K562 (cell line): ENCODE data around the gene C22orf42. TPM values are rescaled to one million over a fixed set of nuclear protein-coding genes. Genes with fewer than 3 reads are reported as not detected.

Source experiments
- ATAC-seq: fragments of 200-7000 bp; cut with Tn5 transposase; 3 replicates; pipeline ENCODE4 v1.9.1; 2020; ENCODE audit warnings: moderate library complexity
- BruUV-seq: library from RNA; stranded (reverse); fragments of 400-500 nt; replicated peaks from 2 replicates; lab custom pipeline; 2021; lab: Mats Ljungman, UMichigan
- CTCF ChIA-PET: fragments of 300-600 bp; formaldehyde crosslinking; extraction: SDS; loops from one replicate; lab custom pipeline; 2021; ENCODE audit warnings: low intra/inter-chr PET ratio; lab: Yijun Ruan, JAX
- POLR2A ChIA-PET: fragments of 300-600, 350-650 bp; sonication (Branson Sonifier 250); formaldehyde crosslinking; extraction: SDS; loops from one replicate; lab custom pipeline; 2021; ENCODE audit warnings: antibody characterized with exemption, inconsistent platforms; lab: Yijun Ruan, JAX
- DNase-seq, 4 experiments: peaks; one replicate each; pipeline versions ENCODE4 v3.0.0 to v3.0.0-alpha.2; 2011 to 2018; ENCODE audit warnings: low spot score in 3 of 4, mixed read lengths in 3 of 4; ENCODE audit errors: extremely low read depth in 1 of 4
- FAIRE-seq: peaks from 2 replicates; lab custom pipeline; 2011; peaks lifted over from hg19 to GRCh38; lab: Jason Lieb, UNC
- H2AFZ ChIP-seq: 2 replicates; pipeline ENCODE4 v1.6.0; 2011; ENCODE audit warnings: low read depth, low read length, control low read depth, inconsistent platforms
- H3K27ac ChIP-seq: fragments of 200-600 bp; 3 replicates; pipeline ENCODE4 v1.8.0; 2011; ENCODE audit warnings: low read depth, mild to moderate bottlenecking, control low read depth, inconsistent platforms, low read length, moderate library complexity, mixed read lengths; ENCODE audit errors: extremely low read depth
- H3K27me3 ChIP-seq, 2 experiments: fragments of 300-600 bp in 1 of 2; 2 replicates in 1 of 2; 3 replicates in 1 of 2; pipeline versions ENCODE4 v1.6.0 to v1.8.0; 2011; ENCODE audit warnings: inconsistent platforms in 2 of 2, low read length in 2 of 2, mild to moderate bottlenecking in 1 of 2, mixed read lengths in 1 of 2, moderate library complexity in 1 of 2; ENCODE audit not compliant: control insufficient read depth in 2 of 2, insufficient read depth in 2 of 2
- H3K36me3 ChIP-seq: fragments of 300-600 bp; 3 replicates; pipeline ENCODE4 v1.8.0; 2011; ENCODE audit warnings: mild to moderate bottlenecking, low read length, inconsistent platforms; ENCODE audit not compliant: control insufficient read depth, insufficient read depth
- H3K4me1 ChIP-seq, 2 experiments: fragments of 200-600 bp in 1 of 2; replicated peaks in 1 of 2; 2 replicates in 1 of 2; 3 replicates in 1 of 2; pipeline versions ENCODE4 v1.5.1 to v1.8.0; 2011; ENCODE audit warnings: inconsistent platforms in 2 of 2, low read length in 2 of 2, mild to moderate bottlenecking in 1 of 2, mixed read lengths in 1 of 2, moderate library complexity in 1 of 2; ENCODE audit not compliant: control insufficient read depth in 2 of 2, insufficient read depth in 2 of 2
- H3K4me2 ChIP-seq: 2 replicates; pipeline ENCODE4 v1.6.1; 2011; ENCODE audit warnings: low read length, control low read depth, inconsistent platforms, mixed read lengths; ENCODE audit not compliant: insufficient read depth
- H3K4me3 ChIP-seq: fragments of 200-600 bp; sonication (generic), shearing (Covaris generic); 2 replicates; pipeline ENCODE4 v1.5.1; 2016; ENCODE audit warnings: control low read depth, inconsistent platforms
- H3K79me2 ChIP-seq: fragments of 200-600 bp; 3 replicates; pipeline ENCODE4 v1.8.0; 2011; ENCODE audit warnings: low read length, inconsistent platforms; ENCODE audit not compliant: control insufficient read depth, insufficient read depth
- H3K9ac ChIP-seq, 2 experiments: 2 replicates each; pipeline versions ENCODE4 v1.6.0 to v1.6.1; 2011; ENCODE audit warnings: low read depth in 2 of 2, low read length in 2 of 2, control low read depth in 1 of 2, inconsistent platforms in 1 of 2, mild to moderate bottlenecking in 1 of 2, mixed read lengths in 1 of 2; ENCODE audit not compliant: insufficient read depth in 1 of 2
- H3K9me1 ChIP-seq: one replicate; pipeline ENCODE4 v1.6.0; 2011; ENCODE audit warnings: inconsistent platforms, mild to moderate bottlenecking, low read length, moderate library complexity; ENCODE audit not compliant: control insufficient read depth, insufficient read depth
- H3K9me3 ChIP-seq: replicated peaks from 2 replicates; pipeline ENCODE4 v1.5.1; 2011; ENCODE audit warnings: low read depth, low read length, inconsistent platforms; ENCODE audit not compliant: control insufficient read depth, insufficient read depth
- H4K20me1 ChIP-seq: replicated peaks from 2 replicates; pipeline ENCODE4 v1.6.1; 2011; ENCODE audit warnings: low read length, inconsistent platforms, mixed read lengths; ENCODE audit not compliant: control insufficient read depth, insufficient read depth
- ARNT ChIP-seq, 2 experiments: fragments of 450-650 bp; IDR thresholded peaks; 2 replicates each; pipeline ENCODE4 v1.6.1; 2016; ENCODE audit warnings: mild to moderate bottlenecking in 1 of 2
- CHCHD3 ChIP-seq: fragments of 250-450 bp; sonication (Bioruptor Pico); IDR thresholded peaks from 2 replicates; pipeline ENCODE4 v2.1.2; 2022; ENCODE audit warnings: mild to moderate bottlenecking
- CSDE1 ChIP-seq, 2 experiments: fragments of 450-650 bp; IDR thresholded peaks; 2 replicates each; pipeline ENCODE4 v1.6.1; 2016; ENCODE audit warnings: mild to moderate bottlenecking in 1 of 2
- EZH2 ChIP-seq: IDR thresholded peaks from 2 replicates; pipeline ENCODE4 v1.6.1; 2012; ENCODE audit warnings: low read depth, mild to moderate bottlenecking, inconsistent platforms, low read length, borderline replicate concordance
- HSF4 ChIP-seq: fragments of 250-450 bp; sonication (Bioruptor Pico); IDR thresholded peaks from 2 replicates; pipeline ENCODE4 v2.1.2; 2022; ENCODE audit warnings: mild to moderate bottlenecking, moderate library complexity, borderline replicate concordance
- PHTF2 ChIP-seq: fragments of 250-450 bp; sonication (Bioruptor Pico); IDR thresholded peaks from 2 replicates; pipeline ENCODE4 v1.5.0; 2021; ENCODE audit warnings: mild to moderate bottlenecking
- RB1 ChIP-seq: fragments of 450-650 bp; IDR thresholded peaks from 2 replicates; pipeline ENCODE4 v1.6.1; 2017; ENCODE audit warnings: low read depth, mild to moderate bottlenecking
- SMAD2 ChIP-seq: fragments of 150-350 bp; IDR thresholded peaks from 2 replicates; pipeline ENCODE4 v1.6.1; 2014; ENCODE audit warnings: low read depth, mild to moderate bottlenecking, low read length
- SMARCA5 ChIP-seq: fragments of 450-650 bp; IDR thresholded peaks from 2 replicates; pipeline ENCODE4 v1.6.1; 2016
- TCF7L2 ChIP-seq: fragments of 150-350 bp; IDR thresholded peaks from 2 replicates; pipeline ENCODE4 v1.6.1; 2016; ENCODE audit warnings: low read depth, mild to moderate bottlenecking, low read length, moderate library complexity
- ZNF134 ChIP-seq: fragments of 250-450 bp; sonication (Bioruptor Pico); conservative IDR thresholded peaks from 2 replicates; pipeline ENCODE4 v1.4.0; 2020
- ZNF24 ChIP-seq: fragments of 450-650 bp; IDR thresholded peaks from 2 replicates; pipeline ENCODE4 v1.6.1; 2016
- ZNF3 ChIP-seq: fragments of 250-450 bp; sonication (Bioruptor Pico); IDR thresholded peaks from 2 replicates; pipeline ENCODE4 v1.5.0; 2021; ENCODE audit warnings: mild to moderate bottlenecking, moderate library complexity
- WGBS: fragments of 100-300 bp; shearing (Covaris generic); methylation state at CpG from one replicate; pipeline ENCODE4 v1.1.6; 2016; ENCODE audit warnings: low coverage, mixed read lengths; ENCODE audit not compliant: insufficient coverage; ENCODE audit errors: missing lambda C conversion rate; 5-methylcytosine and 5-hydroxymethylcytosine counted together
- in situ Hi-C: fragments of 300-500 bp; cut with MboI; formaldehyde crosslinking; loops from 4 replicates; pipeline ENCODE4 v1.15.0; 2018; ENCODE audit warnings: inconsistent platforms, mixed read lengths
- intact Hi-C: fragments of 100-400 bp; cut with micrococcal nuclease; formaldehyde crosslinking; loops from 2 replicates; pipeline ENCODE4 v1.14.2; 2022
- polyA plus RNA-seq, 8 experiments: library from polyadenylated mRNA; depleted of rRNA in 4 of 8; stranded (reverse) in 5 of 8; unstranded in 3 of 8; fragments of >200 nt; fragmentation: Nextera tagmentation in 2 of 8; fragmentation: Illumina TruSeq in 1 of 8; extraction: Ambion mirVana in 2 of 8; extraction: Trizol in 1 of 8; gene quantifications; 2 replicates each; pipeline versions ENCODE4 v1.2.1 to v1.2.3, GENCODE V29; 2011 to 2014; ENCODE audit warnings: inconsistent platforms in 1 of 8, missing spikeins in 1 of 8
- total RNA-seq, 7 experiments: library from RNA; depleted of rRNA in 6 of 7; stranded (reverse); fragments of >200 nt in 6 of 7; fragmentation: Illumina TruSeq in 2 of 7; extraction: Trizol in 2 of 7; gene quantifications; 2 replicates each; pipeline versions ENCODE4 v1.2.1 to v1.2.3, GENCODE V29; 2011 to 2021; ENCODE audit warnings: low replicate concordance in 1 of 7
- TF ChIP-seq, protein P1 (sequence below): sonication (generic); formaldehyde crosslinking; IDR thresholded peaks from 2 replicates; pipeline ENCODE4 v1.8.0; 2022; ENCODE audit warnings: mild to moderate bottlenecking, low read depth, missing genetic modification reagents
- TF ChIP-seq, protein P2 (sequence below), 2 experiments: fragments of 250-450 bp in 1 of 2; fragments of 450-650 bp in 1 of 2; sonication (Bioruptor Pico) in 1 of 2; IDR thresholded peaks; 2 replicates each; pipeline versions ENCODE4 v1.6.1 to v1.8.0; 2016 to 2021; ENCODE audit warnings: mild to moderate bottlenecking in 2 of 2, moderate library complexity in 2 of 2, missing compliant biosample characterization in 1 of 2, missing genetic modification characterization in 1 of 2
- TF ChIP-seq, protein P3 (sequence below): fragments of 250-450 bp; sonication (Bioruptor Pico); IDR thresholded peaks from 2 replicates; pipeline ENCODE4 v1.5.0; 2021; ENCODE audit warnings: mild to moderate bottlenecking, borderline replicate concordance

C22orf42 gene
- total and polyA plus RNA-seq, 9 of the 15 experiments (the other 6 are each of a cell fraction or from before 2014, with no cell fraction given): not detected

DNA sequence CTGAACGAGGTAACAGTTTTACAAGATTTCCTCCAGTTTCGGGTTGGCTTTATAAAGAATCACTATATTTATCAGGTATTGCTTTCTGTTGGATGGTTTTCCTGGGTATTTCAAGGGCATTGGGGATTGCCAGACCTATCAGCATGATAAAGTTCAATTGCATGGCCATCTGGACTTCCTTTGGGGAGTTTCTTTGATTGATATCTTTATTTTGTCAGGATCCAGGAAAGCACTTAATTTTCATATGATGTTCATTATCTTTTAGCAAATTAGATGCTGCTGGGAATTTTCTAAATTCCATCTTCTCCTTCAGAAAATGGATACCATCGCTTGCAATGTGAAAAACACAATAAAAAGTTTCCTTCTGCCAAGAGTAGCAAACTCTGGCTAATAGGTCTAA lies 24.5 kb upstream of the C22orf42 start:
- ATAC-seq: no peak
- ChIA-PET CTCF (no interaction called here), POLR2A (no interaction called here)
- Histone ChIP-seq H3K9me3 (no peaks in the 10 kb centered on the region), H3K27me3 (no peaks in the 10 kb centered on the region), H3K4me2 (no peak overlapping the region), H3K9me1 (no peaks in the 10 kb centered on the region), H3K79me2 (no peaks in the 10 kb centered on the region), H3K9ac (no peak overlapping the region), H3K36me3 (no peaks in the 10 kb centered on the region), H2AFZ (no peak overlapping the region), H3K27ac (no peak overlapping the region), H3K4me1 (no peaks in the 10 kb centered on the region), H4K20me1 (no peaks in the 10 kb centered on the region), H3K4me3 (no peak overlapping the region)
- no peak for FAIRE-seq
- DNase-seq: no peak
- 0% methylated on average over 3 of the region's 3 CpGs for WGBS
- in situ Hi-C loops (no loop called here), intact Hi-C loops (no loop called here)
- no TSS peak for BruUV-seq
- TF ChIP-seq ARNT (IDR thresholded peaks at IDR 0.05) (no peak), HSF4 (CRISPR knock-in tag) (no peak), TCF7L2 (no peak), RB1 (no peak), PHTF2 (CRISPR knock-in tag) (no peak), SMARCA5 (no peak), SMAD2 (no peak), CHCHD3 (CRISPR knock-in tag) (no peak), ZNF24 (no peak), EZH2 (no peak), CSDE1 (IDR thresholded peaks at IDR 0.05) (no peak), ZNF134 (CRISPR knock-in tag) (no peak), ZNF3 (CRISPR knock-in tag) (no peak)
- TF ChIP-seq, protein P1, sequence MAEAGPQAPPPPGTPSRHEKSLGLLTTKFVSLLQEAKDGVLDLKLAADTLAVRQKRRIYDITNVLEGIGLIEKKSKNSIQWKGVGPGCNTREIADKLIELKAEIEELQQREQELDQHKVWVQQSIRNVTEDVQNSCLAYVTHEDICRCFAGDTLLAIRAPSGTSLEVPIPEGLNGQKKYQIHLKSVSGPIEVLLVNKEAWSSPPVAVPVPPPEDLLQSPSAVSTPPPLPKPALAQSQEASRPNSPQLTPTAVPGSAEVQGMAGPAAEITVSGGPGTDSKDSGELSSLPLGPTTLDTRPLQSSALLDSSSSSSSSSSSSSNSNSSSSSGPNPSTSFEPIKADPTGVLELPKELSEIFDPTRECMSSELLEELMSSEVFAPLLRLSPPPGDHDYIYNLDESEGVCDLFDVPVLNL (CRISPR knock-in tag): no peak
- TF ChIP-seq, protein P2, sequence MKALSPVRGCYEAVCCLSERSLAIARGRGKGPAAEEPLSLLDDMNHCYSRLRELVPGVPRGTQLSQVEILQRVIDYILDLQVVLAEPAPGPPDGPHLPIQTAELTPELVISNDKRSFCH (CRISPR knock-in tag; IDR thresholded peaks at IDR 0.05): no peak
- TF ChIP-seq, protein P2 (tag; IDR thresholded peaks at IDR 0.05): no peak
- TF ChIP-seq, protein P3, sequence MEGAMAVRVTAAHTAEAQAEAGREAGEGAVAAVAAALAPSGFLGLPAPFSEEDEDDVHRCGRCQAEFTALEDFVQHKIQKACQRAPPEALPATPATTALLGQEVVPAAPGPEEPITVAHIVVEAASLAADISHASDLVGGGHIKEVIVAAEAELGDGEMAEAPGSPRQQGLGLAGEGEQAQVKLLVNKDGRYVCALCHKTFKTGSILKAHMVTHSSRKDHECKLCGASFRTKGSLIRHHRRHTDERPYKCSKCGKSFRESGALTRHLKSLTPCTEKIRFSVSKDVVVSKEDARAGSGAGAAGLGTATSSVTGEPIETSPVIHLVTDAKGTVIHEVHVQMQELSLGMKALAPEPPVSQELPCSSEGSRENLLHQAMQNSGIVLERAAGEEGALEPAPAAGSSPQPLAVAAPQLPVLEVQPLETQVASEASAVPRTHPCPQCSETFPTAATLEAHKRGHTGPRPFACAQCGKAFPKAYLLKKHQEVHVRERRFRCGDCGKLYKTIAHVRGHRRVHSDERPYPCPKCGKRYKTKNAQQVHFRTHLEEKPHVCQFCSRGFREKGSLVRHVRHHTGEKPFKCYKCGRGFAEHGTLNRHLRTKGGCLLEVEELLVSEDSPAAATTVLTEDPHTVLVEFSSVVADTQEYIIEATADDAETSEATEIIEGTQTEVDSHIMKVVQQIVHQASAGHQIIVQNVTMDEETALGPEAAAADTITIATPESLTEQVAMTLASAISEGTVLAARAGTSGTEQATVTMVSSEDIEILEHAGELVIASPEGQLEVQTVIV (CRISPR knock-in tag): no peak
